GM12878 (cell line): ENCODE results near the gene RRBP1. TPM values are rescaled to one million over a fixed set of nuclear protein-coding genes. Genes with fewer than 3 reads are reported as not detected.

Experiments
- ATAC-seq: fragments of 200-7000 bp; cut with Tn5 transposase; 3 replicates; pipeline ENCODE4 v1.9.1; 2020; ENCODE audit warnings: mild to moderate bottlenecking, moderate library complexity
- BruUV-seq: library from RNA; stranded (reverse); fragments of 400-500 nt; replicated peaks from 2 replicates; lab custom pipeline; 2021; lab: Mats Ljungman, UMichigan
- CTCF ChIA-PET: fragments of 300-600 bp; sonication (Branson Sonifier 250); formaldehyde crosslinking; extraction: SDS; loops from one replicate; lab custom pipeline; 2021; ENCODE audit warnings: inconsistent platforms; lab: Yijun Ruan, JAX
- POLR2A ChIA-PET: fragments of 350-600 bp; formaldehyde crosslinking; extraction: SDS; loops from one replicate; lab custom pipeline; 2021; ENCODE audit warnings: inconsistent platforms; lab: Charles Lee
- RAD21 ChIA-PET: fragments of 300-600 bp; sonication (Branson Sonifier 250); formaldehyde crosslinking; loops from one replicate; lab custom pipeline; 2023; ENCODE audit warnings: antibody characterized with exemption; ENCODE audit not compliant: unreplicated experiment; lab: Charles Lee
- SMC1A ChIA-PET: fragments of 300-600 bp; sonication (Branson Sonifier 250); formaldehyde crosslinking; loops from one replicate; lab custom pipeline; 2023; ENCODE audit not compliant: unreplicated experiment, uncharacterized antibody; lab: Charles Lee
- DNase-seq: peaks from one replicate; pipeline ENCODE4 v3.0.0-alpha.2; 2011; ENCODE audit warnings: low read depth, low spot score
- FAIRE-seq: peaks from 3 replicates; lab custom pipeline; 2011; peaks lifted over from hg19 to GRCh38; lab: Jason Lieb, UNC
- H2AFZ ChIP-seq: 2 replicates; pipeline ENCODE4 v1.6.0; 2011; ENCODE audit warnings: low read depth, low read length, control low read depth; ENCODE audit not compliant: control insufficient read depth
- H3K27ac ChIP-seq: 2 replicates; pipeline ENCODE4 v1.5.1; 2011; ENCODE audit warnings: control low read depth; ENCODE audit not compliant: control insufficient read depth, insufficient read depth
- H3K27me3 ChIP-seq, 2 experiments: replicated peaks in 1 of 2; 2 replicates each; pipeline versions ENCODE4 v1.6.0 to v1.6.1; 2011; ENCODE audit warnings: low read length in 1 of 2; ENCODE audit not compliant: control insufficient read depth in 2 of 2, insufficient read depth in 2 of 2
- H3K36me3 ChIP-seq, 2 experiments: 2 replicates each; pipeline ENCODE4 v1.5.1; 2011; ENCODE audit warnings: low read length in 1 of 2; ENCODE audit not compliant: control insufficient read depth in 2 of 2, insufficient read depth in 2 of 2
- H3K4me1 ChIP-seq: 2 replicates; pipeline ENCODE4 v1.6.1; 2011; ENCODE audit warnings: mild to moderate bottlenecking, low read length, moderate library complexity, mixed read lengths; ENCODE audit not compliant: control insufficient read depth, insufficient read depth
- H3K4me2 ChIP-seq: 2 replicates; pipeline ENCODE4 v1.6.0; 2011; ENCODE audit warnings: control low read depth; ENCODE audit not compliant: control insufficient read depth, insufficient read depth
- H3K4me3 ChIP-seq: fragments of 200-600 bp; sonication (generic); 2 replicates; pipeline ENCODE4 v1.5.1; 2016
- H3K79me2 ChIP-seq: 2 replicates; pipeline ENCODE4 v1.6.0; 2011; ENCODE audit warnings: low read length; ENCODE audit not compliant: control insufficient read depth, insufficient read depth
- H3K9ac ChIP-seq: 2 replicates; pipeline ENCODE4 v1.8.0; 2011; ENCODE audit warnings: low read length, control low read depth, mixed read lengths; ENCODE audit not compliant: control insufficient read depth, insufficient read depth
- H3K9me3 ChIP-seq: replicated peaks from 3 replicates; pipeline ENCODE4 v1.5.1; 2011; ENCODE audit warnings: mild to moderate bottlenecking, low read length; ENCODE audit not compliant: control insufficient read depth, insufficient read depth
- H4K20me1 ChIP-seq: 2 replicates; pipeline ENCODE4 v1.6.0; 2011; ENCODE audit not compliant: control insufficient read depth, insufficient read depth
- ATF2 ChIP-seq: IDR thresholded peaks from 2 replicates; pipeline ENCODE4 v1.6.1; 2012; ENCODE audit warnings: low read length, inconsistent platforms
- DPF2 ChIP-seq: fragments of 450-650 bp; IDR thresholded peaks from 2 replicates; pipeline ENCODE4 v1.6.1; 2017; ENCODE audit warnings: mild to moderate bottlenecking
- EZH2 ChIP-seq: IDR thresholded peaks from 2 replicates; pipeline ENCODE4 v1.6.1; 2012; ENCODE audit warnings: low read depth, mild to moderate bottlenecking, control low read depth, inconsistent platforms, low read length, borderline replicate concordance; ENCODE audit not compliant: control insufficient read depth
- HSF1 ChIP-seq: fragments of 150-350 bp; IDR thresholded peaks from 2 replicates; pipeline ENCODE4 v1.6.1; 2014; ENCODE audit warnings: mild to moderate bottlenecking, low read depth, low read length
- PKNOX1 ChIP-seq: fragments of 450-650 bp; IDR thresholded peaks from 2 replicates; pipeline ENCODE4 v1.6.1; 2016; ENCODE audit warnings: mild to moderate bottlenecking
- POLR2AphosphoS2 ChIP-seq: IDR thresholded peaks from 2 replicates; pipeline ENCODE4 v1.6.1; 2011; ENCODE audit warnings: low read depth, mild to moderate bottlenecking, low read length, improper control_type of control experiment, moderate library complexity
- POLR2AphosphoS5 ChIP-seq: IDR thresholded peaks from 2 replicates; pipeline ENCODE4 v1.6.1; 2011; ENCODE audit warnings: mild to moderate bottlenecking, low read length, inconsistent platforms
- RAD51 ChIP-seq: fragments of 450-650 bp; IDR thresholded peaks from 2 replicates; pipeline ENCODE4 v1.6.1; 2016; ENCODE audit warnings: moderate library complexity, mild to moderate bottlenecking, inconsistent platforms
- RELA ChIP-seq: fragments of 450-650 bp; IDR thresholded peaks from 2 replicates; pipeline ENCODE4 v1.8.0; 2014; ENCODE audit warnings: borderline replicate concordance; ENCODE audit not compliant: partially characterized antibody
- SIN3A ChIP-seq: IDR thresholded peaks from 2 replicates; pipeline ENCODE4 v1.6.1; 2012; ENCODE audit warnings: low read depth, low read length, improper control_type of control experiment
- SMAD5 ChIP-seq: IDR thresholded peaks from 2 replicates; pipeline ENCODE4 v1.6.1; 2016; ENCODE audit warnings: antibody characterized with exemption, low read depth
- SRF ChIP-seq, 2 experiments: IDR thresholded peaks; 2 replicates each; pipeline ENCODE4 v1.6.1; 2011; ENCODE audit warnings: low read depth in 2 of 2, low read length in 2 of 2, mild to moderate bottlenecking in 1 of 2, moderate library complexity in 1 of 2
- STAT1 ChIP-seq: fragments of 450-650 bp; conservative IDR thresholded peaks from 2 replicates; pipeline ENCODE4 v1.6.1; 2014; ENCODE audit warnings: antibody characterized with exemption, mild to moderate bottlenecking
- TCF3 ChIP-seq: IDR thresholded peaks from 2 replicates; pipeline ENCODE4 v1.6.1; 2012; ENCODE audit warnings: low read depth, mild to moderate bottlenecking, low read length, borderline replicate concordance; ENCODE audit not compliant: insufficient read depth
- WGBS: methylation state at CpG from one replicate; pipeline ENCODE4 v1.1.6; 2016; ENCODE audit warnings: low lambda C conversion rate; ENCODE audit not compliant: insufficient replicate concordance, insufficient coverage; ENCODE audit errors: missing lambda C conversion rate; 5-methylcytosine and 5-hydroxymethylcytosine counted together
- in situ Hi-C: fragments of 300-500 bp; cut with MboI; formaldehyde crosslinking; loops from 9 replicates; pipeline ENCODE4 v1.14.3; 2018; ENCODE audit warnings: mixed read lengths
- intact Hi-C: fragments of 100-400 bp; cut with micrococcal nuclease; formaldehyde crosslinking; loops from one replicate; pipeline ENCODE4 v1.14.2; 2022; ENCODE audit not compliant: unreplicated experiment
- polyA plus RNA-seq, 11 experiments: library from polyadenylated mRNA; depleted of rRNA in 4 of 11; unstranded in 6 of 11; stranded (reverse) in 5 of 11; fragments of >200 nt; fragmentation: Nextera tagmentation in 4 of 11; fragmentation: Illumina TruSeq in 1 of 11; extraction: Ambion mirVana in 4 of 11; extraction: Trizol in 1 of 11; gene quantifications; 1 replicate in 1 of 11; 2 replicates in 10 of 11; pipeline versions ENCODE4 v1.2.1 to v1.2.3, GENCODE V29; 2011 to 2016; ENCODE audit warnings: inconsistent platforms in 2 of 11, missing spikeins in 2 of 11, low read depth in 1 of 11
- total RNA-seq, 4 experiments: library from RNA; depleted of rRNA in 3 of 4; stranded (reverse); fragments of >200 nt in 3 of 4; fragmentation: Illumina TruSeq in 1 of 4; extraction: Trizol in 1 of 4; gene quantifications; 2 replicates each; pipeline versions ENCODE4 v1.2.1 to v1.2.3, GENCODE V29; 2013 to 2021
- TF ChIP-seq, protein P1 (sequence below): IDR thresholded peaks from 2 replicates; pipeline ENCODE4 v1.6.1; 2011; ENCODE audit warnings: borderline replicate concordance, low read depth, mild to moderate bottlenecking, moderate library complexity, mixed read lengths, low read length; ENCODE audit not compliant: insufficient read depth; ENCODE audit errors: extremely low read length
- TF ChIP-seq, protein P2 (sequence below): fragments of 450-650 bp; IDR thresholded peaks from 2 replicates; pipeline ENCODE4 v1.6.1; 2017; ENCODE audit warnings: mild to moderate bottlenecking, moderate library complexity

The RRBP1 gene
- total and polyA plus RNA-seq, 10 of the 15 experiments (the other 5 are each of a cell fraction or from before 2014, with no cell fraction given): 1.2 to 57.4 (median 24.6) TPM

GRCh38 chr20:17637413-17637780 is 44.6 kb downstream of the RRBP1 start:
- Histone ChIP-seq H3K27me3 (no peaks in the 10 kb centered on the region), H4K20me1 (no peaks in the 10 kb centered on the region), H3K4me2 (no peak overlapping the region), H3K9ac (no peak overlapping the region), H2AFZ (no peak overlapping the region), H3K4me3 (no peak overlapping the region), H3K4me1 (no peaks in the 10 kb centered on the region), H3K79me2 (no peaks in the 10 kb centered on the region), H3K36me3 (peaks cover 14 to 28% of the 10 kb centered on the region in 2 experiments), H3K27ac (no peak overlapping the region), H3K9me3 (no peaks in the 10 kb centered on the region)
- POLR2A ChIA-PET: no interaction called here
- no TSS peak for BruUV-seq
- ATAC-seq: no peak
- RAD21 ChIA-PET: no interaction called here
- in situ Hi-C loops (no loop called here), intact Hi-C loops (no loop called here)
- FAIRE-seq: no peak
- WGBS: 65% methylated on average over 4 of the region's 4 CpGs
- DNase-seq: no peak
- CTCF ChIA-PET: no interaction called here
- SMC1A ChIA-PET: no interaction called here
- TF ChIP-seq RELA: no peak
- TF ChIP-seq STAT1: no peak
- TF ChIP-seq, protein P1, sequence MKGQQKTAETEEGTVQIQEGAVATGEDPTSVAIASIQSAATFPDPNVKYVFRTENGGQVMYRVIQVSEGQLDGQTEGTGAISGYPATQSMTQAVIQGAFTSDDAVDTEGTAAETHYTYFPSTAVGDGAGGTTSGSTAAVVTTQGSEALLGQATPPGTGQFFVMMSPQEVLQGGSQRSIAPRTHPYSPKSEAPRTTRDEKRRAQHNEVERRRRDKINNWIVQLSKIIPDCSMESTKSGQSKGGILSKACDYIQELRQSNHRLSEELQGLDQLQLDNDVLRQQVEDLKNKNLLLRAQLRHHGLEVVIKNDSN: no peak
- TF ChIP-seq SRF (IDR thresholded peaks at IDR 0.05; ENCODE audit: low read depth in 2 of 2, low read length in 2 of 2): no peak
- TF ChIP-seq HSF1: no peak
- TF ChIP-seq DPF2: no peak
- TF ChIP-seq SMAD5: no peak
- TF ChIP-seq PKNOX1: no peak
- no peak for TF ChIP-seq POLR2AphosphoS5
- TF ChIP-seq EZH2: no peak
- TF ChIP-seq POLR2AphosphoS2: no peak
- TF ChIP-seq ATF2: no peak
- TF ChIP-seq, protein P2, sequence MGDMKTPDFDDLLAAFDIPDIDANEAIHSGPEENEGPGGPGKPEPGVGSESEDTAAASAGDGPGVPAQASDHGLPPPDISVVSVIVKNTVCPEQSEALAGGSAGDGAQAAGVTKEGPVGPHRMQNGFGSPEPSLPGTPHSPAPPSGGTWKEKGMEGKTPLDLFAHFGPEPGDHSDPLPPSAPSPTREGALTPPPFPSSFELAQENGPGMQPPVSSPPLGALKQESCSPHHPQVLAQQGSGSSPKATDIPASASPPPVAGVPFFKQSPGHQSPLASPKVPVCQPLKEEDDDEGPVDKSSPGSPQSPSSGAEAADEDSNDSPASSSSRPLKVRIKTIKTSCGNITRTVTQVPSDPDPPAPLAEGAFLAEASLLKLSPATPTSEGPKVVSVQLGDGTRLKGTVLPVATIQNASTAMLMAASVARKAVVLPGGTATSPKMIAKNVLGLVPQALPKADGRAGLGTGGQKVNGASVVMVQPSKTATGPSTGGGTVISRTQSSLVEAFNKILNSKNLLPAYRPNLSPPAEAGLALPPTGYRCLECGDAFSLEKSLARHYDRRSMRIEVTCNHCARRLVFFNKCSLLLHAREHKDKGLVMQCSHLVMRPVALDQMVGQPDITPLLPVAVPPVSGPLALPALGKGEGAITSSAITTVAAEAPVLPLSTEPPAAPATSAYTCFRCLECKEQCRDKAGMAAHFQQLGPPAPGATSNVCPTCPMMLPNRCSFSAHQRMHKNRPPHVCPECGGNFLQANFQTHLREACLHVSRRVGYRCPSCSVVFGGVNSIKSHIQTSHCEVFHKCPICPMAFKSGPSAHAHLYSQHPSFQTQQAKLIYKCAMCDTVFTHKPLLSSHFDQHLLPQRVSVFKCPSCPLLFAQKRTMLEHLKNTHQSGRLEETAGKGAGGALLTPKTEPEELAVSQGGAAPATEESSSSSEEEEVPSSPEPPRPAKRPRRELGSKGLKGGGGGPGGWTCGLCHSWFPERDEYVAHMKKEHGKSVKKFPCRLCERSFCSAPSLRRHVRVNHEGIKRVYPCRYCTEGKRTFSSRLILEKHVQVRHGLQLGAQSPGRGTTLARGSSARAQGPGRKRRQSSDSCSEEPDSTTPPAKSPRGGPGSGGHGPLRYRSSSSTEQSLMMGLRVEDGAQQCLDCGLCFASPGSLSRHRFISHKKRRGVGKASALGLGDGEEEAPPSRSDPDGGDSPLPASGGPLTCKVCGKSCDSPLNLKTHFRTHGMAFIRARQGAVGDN: no peak
- no peak for TF ChIP-seq SIN3A
- TF ChIP-seq TCF3: no peak
- TF ChIP-seq RAD51: no peak
